Activated CD8-positive, alpha-beta memory T cell treated with anti-CD3 and anti-CD28 coated beads, Interleukin-2, amount 50 U/mL, for 4 hours (primary cell): Measurements from ENCODE around the gene MTNR1B.

Source experiments
- DNase-seq: peaks from one replicate; pipeline ENCODE4 v3.0.0-alpha.2; 2020

The MTNR1B gene

DNA sequence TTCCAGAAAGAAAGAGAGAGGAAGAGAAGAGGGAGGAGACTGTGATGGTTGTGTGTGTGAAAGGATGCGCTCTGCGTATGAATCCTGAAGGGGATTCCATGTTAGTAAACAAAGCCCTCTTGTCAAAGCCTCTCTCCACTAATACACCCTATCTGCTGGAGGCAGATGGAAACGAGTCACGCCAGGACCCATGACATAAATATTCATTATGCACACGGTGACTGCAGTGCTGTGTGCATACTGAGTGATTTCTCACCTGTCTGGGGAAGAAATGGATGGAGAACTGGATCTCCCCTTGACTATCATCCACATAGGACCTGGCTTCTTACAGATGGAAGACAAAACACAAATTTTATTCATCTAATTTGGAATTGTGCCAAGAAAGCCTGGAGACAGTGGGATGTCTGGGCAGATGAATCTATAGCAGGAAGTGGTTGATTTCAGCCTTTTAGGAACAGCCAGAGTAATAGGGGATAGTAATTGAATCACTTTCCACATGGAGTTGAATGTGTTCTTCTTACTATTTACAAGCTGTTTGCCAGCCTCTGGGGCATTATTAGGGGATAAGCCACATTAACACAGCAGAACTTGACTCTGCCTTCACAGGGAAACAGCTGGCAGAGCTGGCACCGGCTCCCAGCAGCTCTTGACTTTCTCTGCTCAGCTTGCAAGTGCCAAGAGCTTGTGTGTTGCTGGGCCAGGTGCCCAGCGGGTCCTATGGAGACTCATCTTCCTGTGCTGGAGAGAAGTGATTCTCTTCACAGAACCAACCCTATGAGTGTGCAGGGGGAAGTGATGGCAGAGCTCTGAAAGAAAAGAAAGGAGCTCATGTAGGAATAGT, 9.0 kb downstream of the MTNR1B start:
- no peak for DNase-seq

DNA sequence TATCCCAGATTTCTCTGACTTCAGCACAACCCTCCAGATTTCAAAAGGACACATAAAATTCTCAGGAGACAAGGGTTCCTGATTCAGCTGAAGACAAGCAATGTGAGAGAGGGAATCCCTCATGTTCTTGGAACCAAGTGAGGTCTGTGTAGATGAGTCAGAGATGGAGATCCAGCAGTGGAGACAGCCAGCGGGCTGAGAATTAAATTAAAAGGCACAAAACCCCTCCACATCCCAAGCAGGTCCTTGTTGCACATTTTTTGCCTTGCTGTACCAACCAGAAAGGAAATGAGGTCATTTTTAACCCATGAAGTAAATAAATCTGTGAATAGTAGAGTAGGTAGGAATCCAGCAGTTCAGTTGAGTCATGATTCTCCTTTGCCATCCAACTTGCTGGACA, 9.7 kb downstream of the MTNR1B start:
- no peak for DNase-seq

GRCh38 chr11:92980312-92980711, 10.9 kb downstream of the MTNR1B start:
- no peak for DNase-seq

DNA sequence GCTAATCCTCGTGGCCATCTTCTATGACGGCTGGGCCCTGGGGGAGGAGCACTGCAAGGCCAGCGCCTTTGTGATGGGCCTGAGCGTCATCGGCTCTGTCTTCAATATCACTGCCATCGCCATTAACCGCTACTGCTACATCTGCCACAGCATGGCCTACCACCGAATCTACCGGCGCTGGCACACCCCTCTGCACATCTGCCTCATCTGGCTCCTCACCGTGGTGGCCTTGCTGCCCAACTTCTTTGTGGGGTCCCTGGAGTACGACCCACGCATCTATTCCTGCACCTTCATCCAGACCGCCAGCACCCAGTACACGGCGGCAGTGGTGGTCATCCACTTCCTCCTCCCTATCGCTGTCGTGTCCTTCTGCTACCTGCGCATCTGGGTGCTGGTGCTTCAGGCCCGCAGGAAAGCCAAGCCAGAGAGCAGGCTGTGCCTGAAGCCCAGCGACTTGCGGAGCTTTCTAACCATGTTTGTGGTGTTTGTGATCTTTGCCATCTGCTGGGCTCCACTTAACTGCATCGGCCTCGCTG, 12.1 kb downstream of the MTNR1B start:
- DNase-seq, result no peak

DNA sequence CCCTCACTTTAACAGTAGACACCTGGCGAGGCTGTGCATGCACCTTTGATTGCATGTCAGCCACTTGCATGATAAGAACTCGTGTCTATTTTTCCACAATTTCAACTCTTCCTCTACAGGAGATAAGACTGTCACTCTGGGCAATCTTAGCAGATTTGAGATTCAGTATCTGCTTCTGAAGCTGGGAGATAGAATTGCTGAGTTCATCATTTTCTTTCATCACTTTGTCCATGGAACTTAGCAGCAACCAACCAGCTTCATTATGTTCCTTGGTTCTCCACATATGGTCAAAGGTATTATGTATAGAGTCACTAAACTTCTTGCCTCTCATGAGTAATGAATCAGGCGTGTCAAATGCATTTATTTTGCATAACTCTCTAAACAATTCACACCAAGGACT, 17.1 kb downstream of the MTNR1B start:
- DNase-seq, result no peak

DNA sequence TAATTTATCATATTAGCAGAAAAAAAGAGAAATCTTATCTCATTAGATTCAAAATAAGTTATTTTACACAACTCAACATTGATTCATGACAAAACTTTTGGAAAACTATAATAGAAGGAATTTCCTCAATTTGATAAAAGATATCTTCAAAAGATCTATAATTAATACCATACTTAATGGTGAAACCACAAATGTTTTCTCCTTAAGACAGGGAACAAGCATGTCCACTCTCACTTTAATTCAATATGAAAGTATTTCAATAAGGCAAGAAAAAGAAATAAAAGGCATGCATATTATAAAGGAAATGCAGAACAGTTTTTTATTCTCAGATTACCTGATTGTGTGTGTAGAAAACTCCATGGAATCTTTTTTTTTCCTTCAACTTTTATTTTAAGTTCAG, 23.6 kb downstream of the MTNR1B start:
- DNase-seq, result no peak

DNA sequence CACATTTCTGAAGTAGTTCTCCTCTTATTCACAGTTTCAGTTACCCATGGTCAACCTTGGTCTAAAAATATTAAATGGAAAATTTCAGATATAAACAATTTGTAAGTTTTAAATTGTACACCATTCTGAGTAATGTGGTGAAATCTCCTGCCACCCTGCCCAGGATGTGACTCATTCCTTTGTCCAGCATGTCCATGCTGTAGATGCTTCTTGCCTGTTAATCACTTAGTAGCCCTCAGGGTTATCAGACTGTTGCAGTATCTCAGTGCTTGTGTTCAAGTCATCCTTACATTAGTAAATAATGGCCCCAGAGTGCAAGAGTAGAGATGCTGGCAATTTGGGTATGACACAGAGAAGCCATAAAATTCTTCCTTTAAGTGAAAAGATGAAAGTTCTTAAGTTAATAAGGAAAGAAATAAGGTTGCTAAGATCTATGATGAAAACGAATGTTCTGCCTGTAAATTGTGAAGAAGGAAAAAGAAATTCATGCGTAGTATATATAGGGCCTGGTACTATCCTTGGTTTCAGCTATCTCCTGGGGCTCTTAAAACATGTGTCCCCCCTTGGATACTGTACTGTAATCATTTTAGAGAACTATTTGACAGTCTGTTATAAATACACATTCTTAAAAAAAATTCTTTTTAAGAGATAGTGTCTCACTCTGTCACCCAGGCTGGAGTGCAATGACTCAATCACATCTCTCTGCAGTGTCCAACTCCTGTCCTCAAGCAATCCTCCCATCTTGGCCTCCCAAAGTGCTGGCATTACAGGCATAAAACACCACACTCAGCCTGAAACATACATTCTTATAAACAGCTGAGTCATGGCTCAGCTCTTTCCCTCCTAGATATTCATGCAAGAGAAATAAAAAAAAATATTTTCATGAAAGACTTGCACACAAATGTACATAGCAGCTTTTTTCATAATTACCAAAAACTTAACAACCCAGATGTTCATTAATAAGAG, 31.3 kb downstream of the MTNR1B start:
- no peak for DNase-seq

DNA sequence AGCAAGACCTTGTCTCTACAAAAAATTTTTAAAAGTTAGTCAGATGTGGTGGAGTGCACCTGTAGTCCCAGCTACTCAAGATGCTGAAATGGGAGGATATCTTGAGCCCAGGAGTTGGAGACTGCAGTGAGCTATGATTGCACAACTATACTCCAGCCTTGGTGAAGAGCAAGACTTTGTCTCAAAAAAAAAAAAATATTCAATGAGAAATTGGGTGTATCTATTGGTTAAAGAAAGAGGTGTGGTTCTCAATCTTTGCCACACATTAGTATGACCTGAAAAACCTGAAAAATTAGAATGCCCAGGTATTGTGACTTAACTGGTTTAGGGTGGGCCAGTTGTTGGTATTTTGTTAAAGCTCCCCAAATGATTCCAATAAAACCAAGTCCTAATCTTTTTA, 32.4 kb downstream of the MTNR1B start:
- no peak for DNase-seq

GRCh38 chr11:93002380-93002779, 32.9 kb downstream of the MTNR1B start:
- DNase-seq, result no peak

DNA sequence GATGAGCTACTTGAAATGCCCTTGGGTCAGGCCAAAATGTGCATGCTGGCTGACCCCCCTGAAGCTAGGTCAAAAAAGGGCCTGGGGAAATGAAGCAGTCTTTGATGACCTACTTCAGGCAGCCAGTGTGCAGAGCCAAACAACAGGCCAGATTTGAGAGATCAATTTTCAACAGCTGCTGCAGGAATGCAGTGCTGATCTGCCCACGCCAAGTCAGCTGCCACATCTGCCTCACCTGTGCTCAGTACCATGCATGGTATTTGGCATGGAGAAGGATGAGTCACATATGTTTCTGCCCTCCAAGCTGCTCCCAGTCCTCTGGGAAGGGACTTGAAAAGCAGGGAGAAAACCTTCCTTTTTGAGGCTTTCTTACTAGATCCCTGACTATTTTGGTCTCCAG, 35.8 kb downstream of the MTNR1B start:
- DNase-seq, result no peak

DNA sequence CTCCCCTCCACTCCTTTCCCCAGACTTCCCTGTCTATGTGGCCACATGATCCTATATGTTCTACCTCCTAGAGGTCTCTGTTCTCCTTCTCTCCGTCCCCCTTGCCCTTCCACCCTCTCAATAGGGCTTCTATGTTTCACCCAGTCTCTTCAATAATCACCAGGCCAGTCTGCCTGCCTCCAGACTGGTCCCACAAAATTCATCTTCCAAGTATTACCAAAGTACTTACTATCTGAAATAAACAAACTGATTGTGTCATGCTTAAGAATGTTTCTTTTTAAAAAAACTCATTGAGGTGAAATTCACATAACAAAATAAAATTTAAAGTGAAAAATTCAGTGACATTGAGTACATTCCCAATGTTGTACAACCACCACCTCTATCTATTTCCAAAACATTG, 44.2 kb downstream of the MTNR1B start:
- no peak for DNase-seq

DNA sequence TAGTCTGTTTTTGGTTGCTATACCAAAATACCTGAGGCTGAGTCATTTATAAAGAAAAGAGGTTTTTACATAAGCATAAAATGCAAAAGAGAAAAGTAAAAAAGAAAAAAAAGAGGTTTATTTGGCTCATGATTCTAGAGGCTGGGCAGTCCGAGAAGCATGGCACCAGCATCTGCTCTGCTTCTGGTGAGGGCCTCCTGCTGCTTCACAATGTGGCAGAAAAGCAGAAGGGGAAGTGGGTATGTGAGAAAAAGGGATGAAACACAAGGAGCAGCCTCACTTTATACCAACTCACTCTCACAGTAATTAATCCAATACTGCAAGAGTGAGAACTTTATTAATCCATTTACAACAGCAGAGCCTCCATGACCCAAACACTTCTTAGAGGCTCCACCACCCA, 47.1 kb downstream of the MTNR1B start:
- no peak for DNase-seq

DNA sequence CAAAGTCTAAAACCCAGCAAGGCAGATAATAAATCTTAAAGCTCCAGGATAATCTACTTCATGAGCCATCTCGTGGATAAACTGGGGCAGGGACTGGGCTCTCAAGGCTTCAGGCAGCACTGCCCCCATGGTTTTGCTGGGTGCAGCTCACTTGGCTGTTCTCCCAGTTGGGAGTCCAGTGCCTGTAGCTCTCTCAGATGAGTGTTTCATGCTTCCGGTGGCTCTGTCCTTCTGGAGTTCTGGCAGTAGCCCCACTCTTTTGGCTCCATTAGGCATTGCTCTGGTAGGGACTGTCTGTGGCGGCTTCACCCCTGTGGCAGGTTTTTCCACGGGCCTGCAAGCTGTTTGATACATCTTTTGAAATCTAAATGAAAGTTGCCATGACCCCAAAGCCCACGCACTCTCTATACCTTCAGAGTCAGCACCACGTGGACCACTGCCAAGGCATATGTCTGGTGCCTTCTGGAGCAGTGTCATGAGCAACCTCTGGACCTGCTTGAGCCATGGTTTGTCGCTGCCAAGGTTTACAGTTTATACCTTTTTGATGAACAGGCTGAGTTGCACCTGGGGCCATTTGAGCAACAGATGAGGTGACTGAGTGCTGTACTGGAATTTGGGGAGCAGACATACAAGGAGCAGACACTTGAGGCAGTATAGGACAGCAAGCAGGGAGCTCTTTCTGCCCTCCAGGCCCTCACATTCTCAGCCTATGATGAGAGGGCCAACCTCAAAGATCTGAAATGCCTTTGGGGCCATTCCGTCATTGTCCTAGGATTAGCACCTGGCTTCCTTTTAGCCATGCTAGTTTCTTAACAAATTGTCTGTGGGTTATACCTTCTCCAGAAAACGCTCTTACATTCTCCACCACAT, 48.6 kb downstream of the MTNR1B start:
- DNase-seq, result no peak

DNA sequence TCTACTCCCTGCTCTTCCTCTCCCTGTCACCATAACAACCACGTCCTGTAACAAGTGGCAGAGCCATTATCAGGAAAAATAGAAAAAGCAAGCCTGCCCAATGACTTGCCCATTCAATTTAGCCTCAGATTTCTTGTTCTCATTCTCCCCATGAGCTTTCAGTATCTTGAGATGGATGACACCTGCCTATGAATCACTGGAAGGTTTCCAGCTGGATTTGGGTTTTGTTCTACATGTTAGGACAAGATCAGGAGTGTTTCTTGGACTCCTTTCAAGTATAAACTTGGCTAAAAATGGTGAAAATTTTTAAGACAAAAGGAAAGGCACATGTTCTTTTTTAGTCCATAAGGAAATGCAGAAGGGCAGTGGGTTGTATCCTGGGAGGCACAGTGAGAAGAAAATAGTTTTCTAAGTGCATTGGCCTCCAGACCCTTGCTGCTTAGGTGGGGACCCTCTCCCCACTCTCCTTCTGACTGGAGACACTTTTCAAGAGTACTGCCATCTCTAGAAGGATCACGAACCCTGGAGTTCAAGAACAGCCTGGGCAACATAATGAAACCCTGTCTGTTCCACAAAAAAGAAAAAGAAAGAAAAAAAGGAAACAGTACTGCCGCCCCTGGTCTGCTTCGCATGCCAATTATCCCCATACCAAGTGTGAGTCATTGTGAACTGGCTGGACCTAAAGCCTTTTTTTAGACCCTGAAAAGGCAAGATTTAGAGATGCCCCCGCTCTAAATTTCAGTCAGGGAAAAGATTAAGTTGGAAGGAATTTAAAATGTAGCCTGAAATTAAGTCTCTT, 51.0 kb downstream of the MTNR1B start:
- no peak for DNase-seq

DNA sequence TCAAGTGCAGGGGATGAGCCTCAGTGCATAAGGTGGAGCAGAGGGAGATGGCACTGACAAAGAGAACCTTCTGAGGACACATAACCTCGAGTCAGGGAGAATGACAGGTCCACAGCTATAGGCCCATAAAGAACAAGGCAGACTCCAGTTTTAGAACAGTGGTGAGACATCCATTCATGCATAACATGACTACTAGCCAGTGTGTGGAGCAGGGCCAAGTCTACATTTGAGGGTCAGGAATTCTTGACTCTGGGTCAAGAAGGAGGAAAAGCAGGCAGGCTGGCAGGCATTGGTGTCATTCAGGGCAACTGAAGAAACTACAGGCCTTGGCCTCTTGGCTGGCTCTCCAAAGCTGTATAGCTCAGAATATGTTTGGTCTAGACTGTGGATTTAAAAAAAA, 54.9 kb downstream of the MTNR1B start:
- DNase-seq, result no peak

DNA sequence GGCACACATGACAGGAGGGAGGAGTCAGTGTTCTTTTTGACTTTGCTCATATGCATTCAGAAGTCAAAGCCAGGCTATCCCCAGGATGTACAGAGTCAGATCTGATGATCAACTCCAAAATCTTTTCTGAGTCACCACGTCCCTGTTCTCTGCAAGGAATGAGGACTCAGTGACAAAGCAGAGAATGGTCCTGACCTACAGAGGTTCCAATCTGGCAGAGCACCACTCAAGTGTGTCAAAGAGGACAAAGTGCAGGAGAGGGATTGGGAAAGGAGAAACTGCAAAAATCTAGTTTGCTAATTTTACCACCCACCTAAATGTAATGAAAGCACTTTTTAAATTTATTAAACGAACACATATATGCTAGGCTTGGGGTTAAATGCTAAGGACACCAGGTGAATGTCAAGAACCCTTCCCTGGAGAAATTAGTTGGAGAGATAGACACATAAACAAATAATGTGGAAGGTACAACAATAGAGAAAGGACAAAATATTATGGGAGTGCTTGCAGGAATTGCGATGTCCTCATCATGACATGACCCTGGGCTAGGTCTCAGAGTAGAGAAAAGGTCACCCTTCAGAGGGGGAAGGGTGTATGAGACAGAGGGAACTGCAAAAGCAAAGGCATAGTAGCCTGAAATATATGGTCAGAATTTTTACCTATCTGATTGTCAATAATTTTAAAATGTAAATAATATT, 56.3 kb downstream of the MTNR1B start:
- no peak for DNase-seq

- no peak for DNase-seq
These were observed 59.6 kb downstream of the MTNR1B start for GRCh38 chr11:93028960-93029522.

- DNase-seq, result no peak
These were observed 61.9 kb downstream of the MTNR1B start for GRCh38 chr11:93031386-93031785.
